HG03571 (cell line): ENCODE results near the gene LCMT1.
A peak's percentile ranks its signal among the peaks of the same experiment; 100 is the strongest.
"Not testable (repeated sequence)": the region's sequence is repeated elsewhere in the genome, so short reads cannot be mapped to it uniquely, and the experiment has no call there.

ENCODE experiments used
- ATAC-seq: cut with Tn5 transposase; IDR thresholded peaks from one replicate; pipeline ENCODE4 v1.9.1; 2021; ENCODE audit not compliant: unreplicated experiment

LCMT1 gene

GRCh38 chr16:25094596-25094995, 16.9 kb upstream of the LCMT1 start:
- no peak for ATAC-seq

- ATAC-seq: no peak
Observed at GRCh38 chr16:25095636-25096035, 15.9 kb upstream of the LCMT1 start.

- ATAC-seq: no peak
Observed at GRCh38 chr16:25097276-25097975, 14.1 kb upstream of the LCMT1 start.

GRCh38 chr16:25100511-25100910, 11.0 kb upstream of the LCMT1 start:
- ATAC-seq: no peak

- peak; percentile 47 for ATAC-seq
Observed at GRCh38 chr16:25106567-25107465, 4.7 kb upstream of the LCMT1 start.

GRCh38 chr16:25107466-25107792, 4.1 kb upstream of the LCMT1 start:
- ATAC-seq: no peak

- no peak for ATAC-seq
Observed at GRCh38 chr16:25108054-25108453, 3.5 kb upstream of the LCMT1 start.

- ATAC-seq: no peak
Observed at GRCh38 chr16:25109643-25110042, 1.9 kb upstream of the LCMT1 start.

GRCh38 chr16:25110387-25110947, 1.1 kb upstream of the LCMT1 start:
- ATAC-seq: no peak

GRCh38 chr16:25114121-25114520, 2.6 kb downstream of the LCMT1 start:
- ATAC-seq: no peak

GRCh38 chr16:25118851-25119578, 7.5 kb downstream of the LCMT1 start:
- ATAC-seq: no peak

GRCh38 chr16:25121824-25122600, 10.5 kb downstream of the LCMT1 start:
- no peak for ATAC-seq

- no peak for ATAC-seq
Observed at GRCh38 chr16:25124503-25124902, 13.0 kb downstream of the LCMT1 start.

- not testable (repeated sequence) for ATAC-seq
Observed at GRCh38 chr16:25126086-25126666, 14.6 kb downstream of the LCMT1 start.

GRCh38 chr16:25126820-25127232, 15.3 kb downstream of the LCMT1 start:
- no peak for ATAC-seq

- not testable (repeated sequence) for ATAC-seq
Observed at GRCh38 chr16:25132751-25133150, 21.2 kb downstream of the LCMT1 start.

GRCh38 chr16:25134166-25134700, 22.7 kb downstream of the LCMT1 start:
- no peak for ATAC-seq

- no peak for ATAC-seq
Observed at GRCh38 chr16:25135254-25135878, 23.8 kb downstream of the LCMT1 start.

- ATAC-seq: no peak
Observed at GRCh38 chr16:25138130-25138529, 26.6 kb downstream of the LCMT1 start.
